Measurements from ENCODE around the gene MSRB1. TPM values are rescaled to one million over a fixed set of nuclear protein-coding genes. Genes with fewer than 3 reads are reported as not detected.

Gene MSRB1
- total and polyA plus RNA-seq, 5 donors from 2014 or later = 8.3 to 50.9 (median 27.8) TPM

DNA sequence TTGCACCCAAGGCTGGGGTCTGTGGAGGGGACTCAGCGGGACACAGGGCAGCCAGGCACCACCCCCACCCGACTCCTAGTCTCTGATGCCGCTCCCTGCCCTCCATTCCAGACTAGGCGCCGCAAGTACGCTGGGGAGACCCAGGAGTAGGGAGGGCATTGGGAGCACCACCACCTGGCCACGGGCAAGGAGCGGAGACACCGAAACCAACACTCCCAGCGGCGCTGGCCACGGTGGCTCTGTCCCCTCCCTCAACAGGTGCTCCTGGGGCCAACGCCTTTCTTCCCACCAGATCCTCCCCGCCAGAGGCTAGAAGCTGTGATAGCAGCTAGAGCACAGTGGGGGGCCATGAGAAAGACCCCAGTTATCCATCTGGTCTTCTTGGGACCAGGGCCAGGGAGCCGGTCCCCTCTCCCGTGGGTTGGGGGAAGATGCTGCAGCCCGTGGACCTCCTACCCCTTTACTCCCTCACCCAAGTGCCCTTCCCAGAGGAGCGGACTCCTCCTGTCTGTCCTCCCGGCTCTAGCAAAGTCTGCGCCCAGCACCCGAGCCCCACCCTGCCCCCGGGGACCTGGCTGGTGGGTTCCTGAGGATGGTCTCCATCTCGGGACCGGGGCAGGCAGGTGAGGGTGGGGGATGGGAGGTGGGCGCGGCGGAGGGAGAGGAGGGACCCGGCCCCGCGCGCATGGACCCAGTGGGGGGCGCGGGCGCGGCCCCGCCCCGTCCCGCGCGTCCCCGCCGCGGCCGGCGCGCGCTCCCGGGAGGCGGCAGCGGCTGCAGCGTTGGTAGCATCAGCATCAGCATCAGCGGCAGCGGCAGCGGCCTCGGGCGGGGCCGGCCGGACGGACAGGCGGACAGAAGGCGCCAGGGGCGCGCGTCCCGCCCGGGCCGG lies 46.5 kb upstream of the MSRB1 start, which contains the start of gene SYNGR3:
TSS of gene SYNGR3 (plus strand) at position 762 of the 892 bp plus-strand sequence. CDS start 133 bp downstream, outside the sequence.
- ATAC-seq (ENCODE audit: low read depth in 2 of 2) (no peak), DNase-seq (no peak)
- peak within 1 kb of the TSS; percentile 48 for H3K4me3 ChIP-seq (ENCODE audit: low read depth, low read length)
- H3K27ac Mint-ChIP-seq = peak within 1 kb of the TSS in 1 of 3 donors; percentile 14
- peaks cover 0 to 2% (median 0%) of the 10 kb centered on the region in 7 donors for H3K9me3 Mint-ChIP-seq
- H3K27ac ChIP-seq (ENCODE audit: insufficient read depth, low read length, poor library complexity, severe bottlenecking) = no peak within 1 kb of the TSS
- peak within 1 kb of the TSS; percentile 80 to 90 (median 85) for H3K4me3 Mint-ChIP-seq
- H3K36me3 ChIP-seq (ENCODE audit: control insufficient read depth, insufficient read depth, low read length) = no peaks in the 10 kb centered on the region
- peaks cover 6% of the 10 kb centered on the region for H3K27me3 ChIP-seq (ENCODE audit: control insufficient read depth, insufficient read depth, low read length)
- H3K4me1 ChIP-seq (ENCODE audit: control insufficient read depth, insufficient read depth, low read length, poor library complexity, severe bottlenecking) = peaks cover 30% of the 10 kb centered on the region
- H3K9me3 ChIP-seq (ENCODE audit: control insufficient read depth in 2 of 2, low read length in 2 of 2) = no peaks in the 10 kb centered on the region
- H3K27me3 Mint-ChIP-seq = peaks cover 22% of the 10 kb centered on the region
- no peaks in the 10 kb centered on the region for H3K36me3 Mint-ChIP-seq
- peaks cover 0 to 34% (median 14%) of the 10 kb centered on the region in 4 donors for H3K4me1 Mint-ChIP-seq

DNA sequence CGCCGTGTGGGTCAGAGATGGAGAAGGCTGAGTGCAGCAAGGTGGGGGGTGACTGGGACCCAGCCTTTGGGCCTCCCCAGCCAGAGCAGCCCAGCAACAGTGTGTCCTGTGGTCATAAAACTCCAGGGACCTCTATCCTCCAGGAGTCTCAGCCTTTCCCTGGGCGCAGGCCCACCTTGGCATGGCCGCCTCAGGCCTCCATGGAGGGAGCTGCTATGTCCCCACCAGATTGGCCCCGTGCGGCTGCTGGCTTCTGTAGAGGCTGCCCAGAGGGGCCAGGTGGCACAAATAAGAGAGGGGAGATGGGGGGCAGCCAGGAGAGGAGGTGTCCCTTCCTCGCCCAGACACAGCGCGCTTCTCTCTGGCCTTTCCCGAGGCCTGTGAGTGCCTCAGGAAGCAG lies 44.2 kb upstream of the MSRB1 start:
- DNase-seq = no peak
- Histone ChIP-seq H3K27me3 (ENCODE audit: control insufficient read depth, insufficient read depth, low read length) (peaks cover 8% of the 10 kb centered on the region), H3K4me1 (ENCODE audit: control insufficient read depth, insufficient read depth, low read length, poor library complexity, severe bottlenecking) (peaks cover 39% of the 10 kb centered on the region), H3K9me3 (ENCODE audit: control insufficient read depth in 2 of 2, low read length in 2 of 2) (no peaks in the 10 kb centered on the region), H3K36me3 (ENCODE audit: control insufficient read depth, insufficient read depth, low read length) (no peaks in the 10 kb centered on the region), H3K27ac (ENCODE audit: insufficient read depth, low read length, poor library complexity, severe bottlenecking) (no peak overlapping the region), H3K4me3 (ENCODE audit: low read depth, low read length) (no peak overlapping the region)
- Mint-ChIP-seq H3K27me3 (peaks cover 27% of the 10 kb centered on the region), H3K36me3 (no peaks in the 10 kb centered on the region), H3K9me3 (peaks cover 0 to 2% (median 0%) of the 10 kb centered on the region in 7 donors), H3K27ac (no peak overlapping the region), H3K4me1 (peaks cover 0 to 41% (median 18%) of the 10 kb centered on the region in 4 donors), H3K4me3 (peak overlapping the region in 2 of 4 donors; percentile 36 to 88)
- no peak for ATAC-seq (ENCODE audit: low read depth in 2 of 2)

- DNase-seq = no peak
- no peak for ATAC-seq (ENCODE audit: low read depth in 2 of 2)
- Histone ChIP-seq H3K36me3 (ENCODE audit: control insufficient read depth, insufficient read depth, low read length) (no peaks in the 10 kb centered on the region), H3K9me3 (ENCODE audit: control insufficient read depth in 2 of 2, low read length in 2 of 2) (no peaks in the 10 kb centered on the region), H3K27me3 (ENCODE audit: control insufficient read depth, insufficient read depth, low read length) (peaks cover 17% of the 10 kb centered on the region), H3K27ac (ENCODE audit: insufficient read depth, low read length, poor library complexity, severe bottlenecking) (no peak overlapping the region), H3K4me1 (ENCODE audit: control insufficient read depth, insufficient read depth, low read length, poor library complexity, severe bottlenecking) (peaks cover 27% of the 10 kb centered on the region), H3K4me3 (ENCODE audit: low read depth, low read length) (no peak overlapping the region)
- Mint-ChIP-seq H3K4me3 (peak overlapping the region; percentile 80 to 88 (median 82)), H3K27ac (no peak overlapping the region), H3K27me3 (peaks cover 41% of the 10 kb centered on the region), H3K9me3 (peaks cover 0 to 2% (median 0%) of the 10 kb centered on the region in 7 donors), H3K4me1 (peaks cover 0 to 33% (median 11%) of the 10 kb centered on the region in 4 donors), H3K36me3 (no peaks in the 10 kb centered on the region)
Measured at GRCh38 chr16:1985466-1986150, 42.6 kb upstream of the MSRB1 start.

- peak overlapping the region in 2 of 3 donors; percentile 62 to 76 for H3K27ac Mint-ChIP-seq
- peaks cover 44% of the 10 kb centered on the region for H3K27me3 Mint-ChIP-seq
- Histone ChIP-seq H3K27ac (ENCODE audit: insufficient read depth, low read length, poor library complexity, severe bottlenecking) (peak overlapping the region; percentile 60), H3K36me3 (ENCODE audit: control insufficient read depth, insufficient read depth, low read length) (no peaks in the 10 kb centered on the region), H3K27me3 (ENCODE audit: control insufficient read depth, insufficient read depth, low read length) (peaks cover 17% of the 10 kb centered on the region), H3K9me3 (ENCODE audit: control insufficient read depth in 2 of 2, low read length in 2 of 2) (no peaks in the 10 kb centered on the region), H3K4me1 (ENCODE audit: control insufficient read depth, insufficient read depth, low read length, poor library complexity, severe bottlenecking) (peaks cover 29% of the 10 kb centered on the region), H3K4me3 (ENCODE audit: low read depth, low read length) (peak overlapping the region; percentile 35)
- DNase-seq = peak in 1 of 3 donors; percentile 58
- ATAC-seq (ENCODE audit: low read depth in 2 of 2) = peak; percentile 26 to 30
- no peaks in the 10 kb centered on the region for H3K36me3 Mint-ChIP-seq
- H3K4me3 Mint-ChIP-seq = peak overlapping the region; percentile 80 to 88 (median 82)
- H3K4me1 Mint-ChIP-seq = peaks cover 0 to 31% (median 11%) of the 10 kb centered on the region in 4 donors
- peaks cover 0 to 2% (median 0%) of the 10 kb centered on the region in 7 donors for H3K9me3 Mint-ChIP-seq
Measured at GRCh38 chr16:1984347-1985225, 41.6 kb upstream of the MSRB1 start.

DNA sequence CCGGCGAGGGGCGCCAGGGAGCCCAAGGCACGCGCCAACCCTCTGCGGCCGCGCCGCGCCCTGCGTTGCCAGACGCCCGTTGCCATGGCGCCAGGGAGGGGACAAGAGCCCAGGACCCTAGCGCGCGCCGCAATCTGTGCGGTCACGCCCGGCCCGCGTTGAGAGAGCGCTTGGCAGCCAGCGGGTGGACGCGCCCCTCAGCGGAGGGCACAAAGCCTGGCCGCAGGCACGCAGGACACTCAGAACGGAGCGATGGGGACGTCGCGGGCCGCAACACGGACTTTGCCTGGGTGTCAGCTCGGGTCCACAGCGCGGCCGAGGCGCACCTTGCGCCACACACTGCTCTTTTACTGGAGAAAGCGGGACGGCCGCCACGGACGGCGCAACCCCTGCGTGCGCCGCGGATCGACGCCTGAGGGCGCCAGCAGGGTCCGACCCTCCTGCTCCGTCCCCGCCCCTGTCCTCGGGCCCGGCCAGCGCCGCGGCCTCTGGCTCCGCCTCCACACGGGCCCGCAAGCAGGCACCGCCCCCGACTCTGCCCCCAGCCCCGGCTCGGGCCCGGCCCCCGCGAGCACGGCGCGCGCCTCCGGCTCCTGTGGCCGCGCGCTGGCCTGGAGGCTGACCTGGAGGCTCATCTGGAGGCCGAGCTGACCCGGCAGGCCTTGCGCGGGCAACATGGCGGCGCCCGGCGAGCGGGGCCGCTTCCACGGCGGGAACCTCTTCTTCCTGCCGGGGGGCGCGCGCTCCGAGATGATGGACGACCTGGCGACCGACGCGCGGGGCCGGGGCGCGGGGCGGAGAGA lies 40.7 kb upstream of the MSRB1 start, which contains the start of gene GFER:
TSS of gene GFER (plus strand) at position 650 of the 803 bp plus-strand sequence. CDS start at position 676, 26 bp downstream.
- Histone ChIP-seq H3K27me3 (ENCODE audit: control insufficient read depth, insufficient read depth, low read length) (peaks cover 14% of the 10 kb centered on the region), H3K36me3 (ENCODE audit: control insufficient read depth, insufficient read depth, low read length) (no peaks in the 10 kb centered on the region), H3K4me3 (ENCODE audit: low read depth, low read length) (peak within 1 kb of the TSS; percentile 55), H3K9me3 (ENCODE audit: control insufficient read depth in 2 of 2, low read length in 2 of 2) (no peaks in the 10 kb centered on the region), H3K4me1 (ENCODE audit: control insufficient read depth, insufficient read depth, low read length, poor library complexity, severe bottlenecking) (peaks cover 25% of the 10 kb centered on the region), H3K27ac (ENCODE audit: insufficient read depth, low read length, poor library complexity, severe bottlenecking) (peak within 1 kb of the TSS; percentile 60)
- Mint-ChIP-seq H3K27ac (peak within 1 kb of the TSS in 2 of 3 donors; percentile 62 to 76), H3K36me3 (no peaks in the 10 kb centered on the region), H3K4me1 (peaks cover 0 to 23% (median 9%) of the 10 kb centered on the region in 4 donors), H3K9me3 (peaks cover 0 to 2% (median 0%) of the 10 kb centered on the region in 7 donors), H3K4me3 (peak within 1 kb of the TSS; percentile 80 to 92 (median 86)), H3K27me3 (peaks cover 38% of the 10 kb centered on the region)
- DNase-seq (peak; percentile 53 to 69 (median 55)), ATAC-seq (ENCODE audit: low read depth in 2 of 2) (peak; percentile 71 to 76)

- Histone ChIP-seq H3K9me3 (ENCODE audit: control insufficient read depth in 2 of 2, low read length in 2 of 2) (no peaks in the 10 kb centered on the region), H3K4me1 (ENCODE audit: control insufficient read depth, insufficient read depth, low read length, poor library complexity, severe bottlenecking) (peaks cover 25% of the 10 kb centered on the region), H3K36me3 (ENCODE audit: control insufficient read depth, insufficient read depth, low read length) (peaks cover 5% of the 10 kb centered on the region), H3K27ac (ENCODE audit: insufficient read depth, low read length, poor library complexity, severe bottlenecking) (peak overlapping the region; percentile 60), H3K4me3 (ENCODE audit: low read depth, low read length) (peak overlapping the region; percentile 55), H3K27me3 (ENCODE audit: control insufficient read depth, insufficient read depth, low read length) (peaks cover 11% of the 10 kb centered on the region)
- Mint-ChIP-seq H3K36me3 (no peaks in the 10 kb centered on the region), H3K27me3 (peaks cover 36% of the 10 kb centered on the region), H3K9me3 (peaks cover 0 to 2% (median 0%) of the 10 kb centered on the region in 7 donors), H3K4me1 (peaks cover 0 to 19% (median 8%) of the 10 kb centered on the region in 4 donors), H3K27ac (no peak overlapping the region), H3K4me3 (peak overlapping the region; percentile 80 to 92 (median 86))
- DNase-seq (no peak), ATAC-seq (ENCODE audit: low read depth in 2 of 2) (no peak)
Measured at GRCh38 chr16:1982991-1983543, 40.1 kb upstream of the MSRB1 start.

Measured in CD4-positive, CD25-positive, alpha-beta regulatory T cell (primary cell).